AG04449 (cell line): ENCODE data around the gene DIP2C.

Experiments used
- CTCF ChIA-PET: fragments of 350-600 bp; formaldehyde crosslinking; extraction: SDS; loops from one replicate; lab custom pipeline; 2021; ENCODE audit warnings: antibody characterized with exemption; lab: Yijun Ruan, JAX
- POLR2A ChIA-PET: fragments of 400-600, 350-600 bp; formaldehyde crosslinking; extraction: SDS; loops from one replicate; lab custom pipeline; 2020; ENCODE audit warnings: antibody characterized with exemption, inconsistent platforms; lab: Yijun Ruan, JAX
- DNase-seq: peaks from one replicate; pipeline ENCODE4 v3.0.0-alpha.2; 2010; ENCODE audit warnings: low read depth, low spot score
- H3K4me3 ChIP-seq: 2 replicates; pipeline ENCODE4 v1.5.1; 2011; ENCODE audit warnings: low read depth, mild to moderate bottlenecking, control low read depth, low read length
- CTCF ChIP-seq: IDR thresholded peaks from one replicate; pipeline ENCODE4 v1.5.1; 2011; ENCODE audit warnings: mild to moderate bottlenecking, moderate library complexity, low read length, control low read depth, inconsistent platforms; ENCODE audit not compliant: insufficient read depth; ENCODE audit errors: missing control alignments

Gene DIP2C

DNA sequence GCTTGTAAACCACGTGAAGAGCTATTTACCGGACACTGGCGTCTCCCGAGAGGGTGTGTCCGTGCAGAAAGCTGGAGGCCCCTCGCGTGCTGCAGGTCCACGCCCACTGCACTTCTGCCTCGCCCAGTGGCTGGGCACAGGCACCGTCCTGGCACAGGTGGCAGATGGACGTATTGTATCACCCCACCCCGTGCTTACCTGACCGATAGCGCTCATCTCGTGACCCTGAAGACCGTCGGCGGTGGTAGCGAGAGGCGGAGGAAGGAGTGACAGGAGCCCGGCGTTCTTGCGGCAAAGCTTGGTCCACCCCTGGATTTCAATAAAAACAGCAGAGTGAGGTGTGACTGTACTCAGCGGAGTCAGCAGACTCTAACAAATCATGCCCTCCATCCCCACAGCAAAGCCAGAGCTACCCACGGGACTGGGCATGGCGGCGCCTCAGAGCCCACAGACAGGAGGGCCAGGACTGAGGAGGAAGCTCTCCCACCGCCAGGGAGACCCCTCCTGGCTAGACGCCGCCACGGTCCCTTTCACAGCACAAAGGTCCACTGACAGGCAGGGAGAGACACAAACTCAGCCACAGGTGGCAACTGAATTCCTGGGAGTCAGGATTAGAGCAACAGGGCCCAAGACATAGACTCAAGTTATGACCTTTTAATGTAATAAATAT lies 217.1 kb downstream of the DIP2C start:
- H3K4me3 ChIP-seq: no peak overlapping the region
- POLR2A ChIA-PET: no interaction called here
- DNase-seq: no peak
- no peak for TF ChIP-seq CTCF
- CTCF ChIA-PET: no interaction called here

DNA sequence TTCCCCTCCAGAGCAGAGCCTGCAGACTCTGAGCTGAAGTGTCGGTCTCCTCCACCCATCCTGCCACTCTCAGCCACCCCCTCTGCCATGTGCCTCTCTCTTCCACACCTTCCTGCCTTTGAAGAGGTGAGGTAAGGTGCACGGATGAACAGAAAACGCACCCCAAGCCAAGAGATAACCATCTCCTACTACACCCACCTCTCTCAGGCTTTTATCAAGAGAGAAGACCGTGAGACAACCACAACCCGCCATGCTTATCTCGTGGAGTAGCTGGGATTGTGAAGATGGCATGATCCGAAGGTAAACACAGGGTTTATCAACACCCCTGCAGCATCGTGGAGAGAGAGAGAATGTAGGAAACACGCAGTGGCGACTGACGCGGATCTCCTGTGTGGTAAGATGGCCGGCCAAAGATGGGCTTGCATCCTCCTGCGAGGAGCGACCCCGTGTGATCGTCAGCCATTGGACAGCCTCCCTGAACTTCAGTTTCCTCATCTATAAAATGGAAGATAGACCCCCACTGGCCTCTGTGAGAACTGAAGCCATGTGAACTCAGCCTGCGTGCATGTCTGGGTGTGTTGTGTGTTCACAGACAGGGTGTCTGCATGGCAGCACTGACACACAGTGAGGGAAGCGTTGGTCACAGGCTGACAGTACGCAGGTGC lies 219.0 kb downstream of the DIP2C start:
- ChIA-PET POLR2A (no interaction called here), CTCF (no interaction called here)
- TF ChIP-seq CTCF: no peak
- no peak for DNase-seq
- H3K4me3 ChIP-seq: no peak overlapping the region

DNA sequence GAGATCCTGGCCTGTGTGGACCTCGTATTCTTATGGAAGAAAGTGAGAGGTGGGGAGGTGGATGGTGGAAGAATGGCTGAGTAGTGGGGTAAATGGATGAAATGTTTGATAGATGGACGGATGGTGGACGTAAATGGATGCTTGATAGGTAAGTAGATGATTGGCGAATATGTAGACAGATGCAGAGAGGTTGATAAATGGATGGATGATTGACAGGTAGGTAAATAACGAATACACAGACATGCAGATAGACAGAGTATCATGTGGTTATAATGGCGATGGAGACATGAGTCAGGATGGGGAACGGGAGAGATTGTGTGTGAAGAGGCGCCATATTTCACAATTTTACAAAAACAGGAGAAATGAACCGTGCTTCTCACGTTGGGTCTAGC lies 219.5 kb downstream of the DIP2C start:
- no peak for DNase-seq
- CTCF ChIA-PET: no interaction called here
- POLR2A ChIA-PET: no interaction called here
- no peak overlapping the region for H3K4me3 ChIP-seq
- no peak for TF ChIP-seq CTCF

- CTCF ChIA-PET: no interaction called here
- DNase-seq: no peak
- POLR2A ChIA-PET: no interaction called here
Measured at GRCh38 chr10:459743-460142, 229.7 kb downstream of the DIP2C start.

DNA sequence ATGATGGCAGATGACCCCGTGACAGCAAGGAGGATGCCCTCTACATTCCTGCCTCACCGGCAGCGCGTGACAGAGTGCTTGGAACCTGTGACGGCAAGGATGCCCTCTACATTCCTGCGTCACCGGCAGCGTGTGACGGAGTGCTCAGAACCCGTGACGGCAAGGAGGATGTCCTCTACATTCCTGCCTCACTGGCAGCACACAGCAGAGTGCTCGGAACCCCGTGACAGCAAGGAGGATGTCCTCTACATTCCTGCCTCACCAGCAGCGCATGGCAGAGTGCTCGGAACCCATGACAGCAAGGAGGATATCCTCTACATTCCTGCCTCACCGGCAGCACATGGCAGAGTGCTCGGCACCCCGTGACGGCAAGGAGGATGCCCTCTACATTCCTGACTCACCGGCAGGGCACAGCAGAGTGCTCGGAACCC lies 231.0 kb downstream of the DIP2C start:
- ChIA-PET CTCF (no interaction called here), POLR2A (no interaction called here)
- no peak for TF ChIP-seq CTCF
- DNase-seq: no peak
- H3K4me3 ChIP-seq: no peak overlapping the region

More at GRCh38 chr10:459743-460142, 229.7 kb downstream of the DIP2C start:
- H3K4me3 ChIP-seq: no peak overlapping the region
- TF ChIP-seq CTCF: no peak

DNA sequence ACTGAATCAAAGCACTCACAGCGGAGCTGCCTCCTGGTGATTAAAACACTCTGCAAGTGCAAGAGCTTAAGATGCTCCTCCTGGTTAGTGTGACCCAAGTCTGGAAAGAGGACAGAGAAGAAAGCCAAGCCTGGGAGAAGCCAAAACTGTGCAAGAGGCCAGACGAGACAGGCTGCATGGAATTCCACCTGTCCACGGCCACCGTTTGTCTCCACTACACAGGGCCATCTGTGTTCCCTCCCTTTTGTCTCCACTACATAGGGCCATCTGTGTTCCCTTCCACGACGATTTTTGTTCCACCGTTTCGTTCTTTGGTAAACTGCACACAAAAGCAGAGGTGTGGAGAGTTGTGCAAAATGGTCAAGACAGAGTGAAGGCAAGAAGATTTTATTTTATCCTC lies 233.0 kb downstream of the DIP2C start:
- POLR2A ChIA-PET: no interaction called here
- CTCF ChIA-PET: no interaction called here
- DNase-seq: no peak
- no peak overlapping the region for H3K4me3 ChIP-seq
- no peak for TF ChIP-seq CTCF
